IMR-90 (cell line): ENCODE measurements around the gene TNFRSF25. TPM values are rescaled to one million over a fixed set of nuclear protein-coding genes. Genes with fewer than 3 reads are reported as not detected.

Experiments used
- ATAC-seq: fragments of 200-7000 bp; cut with Tn5 transposase; 2 replicates; pipeline ENCODE4 v1.9.1; 2020; ENCODE audit warnings: low read depth, mild to moderate bottlenecking, moderate library complexity
- BruUV-seq: library from RNA; stranded (reverse); fragments of 400-500 nt; replicated peaks from 2 replicates; lab custom pipeline; 2021; lab: Mats Ljungman, UMichigan
- CTCF ChIA-PET: fragments of 300-600 bp; formaldehyde crosslinking; extraction: SDS; loops from one replicate; lab custom pipeline; 2021; ENCODE audit warnings: antibody characterized with exemption; lab: Yijun Ruan, JAX
- POLR2A ChIA-PET: fragments of 300-600 bp; sonication (Branson Sonifier 250); formaldehyde crosslinking; loops from one replicate; lab custom pipeline; 2022; ENCODE audit warnings: antibody characterized with exemption; ENCODE audit not compliant: unreplicated experiment; lab: Charles Lee
- DNase-seq: peaks from one replicate; pipeline ENCODE4 v3.0.0; 2013
- H2AFZ ChIP-seq: replicated peaks from 2 replicates; pipeline ENCODE3; 2013; ENCODE audit warnings: low read length, mild to moderate bottlenecking; ENCODE audit not compliant: poor library complexity
- H2AK5ac ChIP-seq: 2 replicates; pipeline ENCODE4 v1.6.1; 2013; ENCODE audit warnings: low read depth, low read length, inconsistent platforms
- H2AK9ac ChIP-seq: replicated peaks from 2 replicates; pipeline ENCODE3; 2013; ENCODE audit warnings: mild to moderate bottlenecking, low read depth, low read length, moderate library complexity; ENCODE audit not compliant: poor library complexity
- H2BK120ac ChIP-seq: 2 replicates; pipeline ENCODE4 v1.6.1; 2013; ENCODE audit warnings: low read depth, low read length, inconsistent platforms
- H2BK15ac ChIP-seq: 3 replicates; pipeline ENCODE4 v1.6.1; 2013; ENCODE audit warnings: low read depth, low read length, inconsistent platforms
- H2BK20ac ChIP-seq: 2 replicates; pipeline ENCODE4 v1.6.1; 2013; ENCODE audit warnings: low read depth, mild to moderate bottlenecking, inconsistent platforms, low read length, moderate library complexity
- H2BK5ac ChIP-seq: 2 replicates; pipeline ENCODE4 v1.6.1; 2013; ENCODE audit warnings: mild to moderate bottlenecking, low read depth, low read length, inconsistent platforms; ENCODE audit not compliant: poor library complexity, severe bottlenecking
- H3K14ac ChIP-seq: replicated peaks from 2 replicates; pipeline ENCODE4 v1.6.1; 2013; ENCODE audit warnings: low read depth, low read length, inconsistent platforms
- H3K18ac ChIP-seq: 2 replicates; pipeline ENCODE4 v1.6.1; 2013; ENCODE audit warnings: low read depth, low read length, control low read depth
- H3K23ac ChIP-seq: 2 replicates; pipeline ENCODE4 v1.6.1; 2013; ENCODE audit warnings: low read depth, low read length, inconsistent platforms
- H3K27ac ChIP-seq: 2 replicates; pipeline ENCODE4 v1.5.1; 2013; ENCODE audit warnings: mild to moderate bottlenecking, control low read depth, low read length; ENCODE audit not compliant: insufficient read depth
- H3K27me3 ChIP-seq: 2 replicates; pipeline ENCODE4 v1.6.1; 2013; ENCODE audit warnings: low read length; ENCODE audit not compliant: control insufficient read depth, insufficient read depth
- H3K36me3 ChIP-seq: 2 replicates; pipeline ENCODE4 v1.6.1; 2013; ENCODE audit warnings: low read length, mixed read lengths; ENCODE audit not compliant: control insufficient read depth, insufficient read depth
- H3K4ac ChIP-seq: 2 replicates; pipeline ENCODE4 v1.6.1; 2013; ENCODE audit warnings: low read depth, low read length, inconsistent platforms
- H3K4me1 ChIP-seq: 2 replicates; pipeline ENCODE4 v1.6.1; 2013; ENCODE audit warnings: low read length, mixed read lengths; ENCODE audit not compliant: control insufficient read depth, insufficient read depth
- H3K4me2 ChIP-seq: 2 replicates; pipeline ENCODE4 v1.6.1; 2013; ENCODE audit warnings: low read depth, mild to moderate bottlenecking, control low read depth, low read length, moderate library complexity
- H3K4me3 ChIP-seq: 2 replicates; pipeline ENCODE4 v1.5.1; 2013; ENCODE audit warnings: low read depth, mild to moderate bottlenecking, control low read depth, low read length, moderate library complexity; ENCODE audit not compliant: insufficient read depth
- H3K56ac ChIP-seq: 2 replicates; pipeline ENCODE4 v1.6.1; 2013; ENCODE audit warnings: low read length, inconsistent platforms; ENCODE audit not compliant: insufficient read depth; ENCODE audit errors: extremely low read depth
- H3K79me1 ChIP-seq, 2 experiments: 2 replicates each; pipeline ENCODE4 v1.6.1; 2013; ENCODE audit warnings: low read length in 2 of 2, inconsistent platforms in 1 of 2, low read depth in 1 of 2
- H3K9ac ChIP-seq: 2 replicates; pipeline ENCODE4 v1.6.1; 2013; ENCODE audit warnings: low read depth, low read length, control low read depth
- H3K9me1 ChIP-seq: 2 replicates; pipeline ENCODE4 v1.6.1; 2013; ENCODE audit warnings: low read length, inconsistent platforms; ENCODE audit not compliant: insufficient read depth
- H3K9me3 ChIP-seq: 2 replicates; pipeline ENCODE4 v1.6.1; 2013; ENCODE audit warnings: low read length; ENCODE audit not compliant: control insufficient read depth, insufficient read depth
- H4K20me1 ChIP-seq: 2 replicates; pipeline ENCODE4 v1.6.1; 2013; ENCODE audit warnings: low read length, inconsistent platforms; ENCODE audit not compliant: insufficient read depth
- H4K5ac ChIP-seq: 2 replicates; pipeline ENCODE4 v1.6.1; 2013; ENCODE audit warnings: mild to moderate bottlenecking, low read depth, low read length, control low read depth
- H4K8ac ChIP-seq, 2 experiments: 2 replicates each; pipeline ENCODE4 v1.6.1; 2013; ENCODE audit warnings: low read depth in 2 of 2, low read length in 2 of 2, control low read depth in 1 of 2, inconsistent platforms in 1 of 2
- H4K91ac ChIP-seq: 2 replicates; pipeline ENCODE4 v1.6.1; 2013; ENCODE audit warnings: low read depth, low read length, inconsistent platforms; ENCODE audit not compliant: insufficient read depth
- CHD1 ChIP-seq: IDR thresholded peaks from 2 replicates; pipeline ENCODE4 v1.6.1; 2012; ENCODE audit warnings: low read depth, low read length, improper control_type of control experiment
- FOS ChIP-seq: fragments of 150-350 bp; IDR thresholded peaks from 2 replicates; pipeline ENCODE4 v1.6.1; 2016; ENCODE audit warnings: low read depth, low read length
- MAZ ChIP-seq: IDR thresholded peaks from 2 replicates; pipeline ENCODE4 v1.6.1; 2012; ENCODE audit warnings: low read depth, mild to moderate bottlenecking, low read length, improper control_type of control experiment, moderate library complexity, borderline replicate concordance
- POLR2A ChIP-seq: IDR thresholded peaks from 2 replicates; pipeline ENCODE4 v1.6.1; 2012; ENCODE audit warnings: mild to moderate bottlenecking, low read depth, low read length
- RAD21 ChIP-seq: IDR thresholded peaks from 2 replicates; pipeline ENCODE4 v1.6.1; 2012; ENCODE audit warnings: low read length, improper control_type of control experiment
- WGBS, 2 experiments: methylation state at CpG; one replicate each; pipeline versions ENCODE4 v1.1.5 to v1.1.7; 2013; ENCODE audit warnings: missing lambda C conversion rate in 2 of 2; ENCODE audit not compliant: insufficient read length in 1 of 2; ENCODE audit errors: extremely low coverage in 2 of 2; 5-methylcytosine and 5-hydroxymethylcytosine counted together
- dilution Hi-C: fragments of 300-500 bp; cut with HindIII; formaldehyde crosslinking; loops from one replicate; pipeline ENCODE4 v1.14.3; 2018; ENCODE audit warnings: low sequenced_read_pairs; ENCODE audit not compliant: unreplicated experiment
- in situ Hi-C: fragments of 300-500 bp; cut with MboI; formaldehyde crosslinking; loops from 3 replicates; pipeline ENCODE4 v1.14.3; 2019; ENCODE audit warnings: low sequenced_read_pairs, inconsistent platforms, mixed read lengths
- intact Hi-C: fragments of 100-400 bp; cut with micrococcal nuclease; formaldehyde crosslinking; loops from 2 replicates; pipeline ENCODE4 v1.10.0; 2022
- polyA plus RNA-seq, 3 experiments: library from polyadenylated mRNA; depleted of rRNA; stranded (reverse); fragments of >200 nt; gene quantifications; 2 replicates each; pipeline ENCODE4 v1.2.3, GENCODE V29; 2012; ENCODE audit warnings: low replicate concordance in 1 of 3
- total RNA-seq: library from RNA; depleted of rRNA; stranded (reverse); fragments of >200 nt; gene quantifications from 2 replicates; pipeline ENCODE4 v1.2.3, GENCODE V29; 2012

The TNFRSF25 gene
- total and polyA plus RNA-seq, 2 of the 4 experiments (the other 2 are of a cell fraction) = 1.3 to 11.2 TPM

DNA sequence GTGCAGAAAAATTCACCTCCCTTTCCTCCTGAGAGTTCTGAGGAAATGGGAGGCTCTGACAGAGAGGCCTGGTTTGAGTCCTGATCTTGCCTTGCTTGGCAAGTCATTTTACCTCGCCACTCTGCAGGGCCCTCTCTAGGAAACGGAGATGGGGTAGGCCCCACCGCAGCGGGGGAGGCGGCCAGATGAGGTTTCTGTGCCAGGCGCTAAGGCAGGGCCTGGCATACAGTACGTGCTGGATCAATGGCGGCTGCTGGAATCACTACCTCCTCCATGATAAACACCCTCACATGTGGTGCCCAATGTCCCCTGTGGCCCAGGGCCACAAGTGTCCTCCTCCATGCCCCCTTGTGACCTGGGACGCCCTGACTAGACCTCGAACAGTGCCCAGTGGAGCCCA is 26.0 kb upstream of the TNFRSF25 start:
- H3K4me3 ChIP-seq = 0 out of 2 replicates have a peak overlapping the region, but pooled peaks have one; percentile 66

More for the DNA sequence above, 26.0 kb upstream of the TNFRSF25 start:
- H4K20me1 ChIP-seq = peaks cover 4% of the 10 kb centered on the region; the same call in 1 of the 2 replicates
- peak overlapping the region; percentile 81 for H2AK5ac ChIP-seq
- H3K4ac ChIP-seq = peak overlapping the region; percentile 94
- peak overlapping the region; percentile 99 for H2AK9ac ChIP-seq
- H2BK20ac ChIP-seq = peak overlapping the region; percentile 57; the same call in 1 of the 2 replicates
- peak overlapping the region; percentile 55; the same call in 1 of the 2 replicates for H3K14ac ChIP-seq
- no peak overlapping the region for H3K56ac ChIP-seq
- ChIA-PET CTCF (interaction anchor here (0.7 kb wide), 1 partner anchor 43 kb away, joined by 3 read pairs; no protein-coding TSS in a partner anchor), POLR2A (no interaction called here)
- peak overlapping the region; percentile 12 to 86 for H4K8ac ChIP-seq
- peak overlapping the region; percentile 53 for H2BK5ac ChIP-seq
- no peaks in the 10 kb centered on the region for H3K9me3 ChIP-seq
- ATAC-seq (no peak), DNase-seq (no peak)
- dilution Hi-C loops = no loop called here
- H3K4me1 ChIP-seq = peaks cover 17% of the 10 kb centered on the region
- H3K9me1 ChIP-seq = 0 out of 2 replicates have a peak, but pooled peaks cover 2% of the 10 kb centered on the region
- 100% methylated on average over 1 of the region's 10 CpGs; no CpG with 5 or more reads in 1 of the 2 experiments for WGBS, 2 experiments
- peak overlapping the region; percentile 30; the same call in 1 of the 2 replicates for H3K27ac ChIP-seq
- BruUV-seq = no TSS peak
- peak overlapping the region; percentile 50; the same call in 1 of the 2 replicates for H2BK120ac ChIP-seq
- in situ Hi-C loops = loop anchor here (10.0 kb wide), 1 partner anchor 153 kb away; no protein-coding TSS in a partner anchor
- peak overlapping the region; percentile 57 for H4K91ac ChIP-seq
- H3K18ac ChIP-seq = no peak overlapping the region
- no peak overlapping the region for H3K23ac ChIP-seq
- H3K4me2 ChIP-seq = peak overlapping the region; percentile 58
- peak overlapping the region; percentile 95 for H2AFZ ChIP-seq
- H3K36me3 ChIP-seq = no peaks in the 10 kb centered on the region
- H3K9ac ChIP-seq = peak overlapping the region; percentile 47; the same call in 1 of the 2 replicates
- TF ChIP-seq POLR2A = no peak
- TF ChIP-seq RAD21 = no peak
- TF ChIP-seq CHD1 = no peak
- no peak for TF ChIP-seq MAZ
- TF ChIP-seq FOS = no peak
- H3K27me3 ChIP-seq = no peaks in the 10 kb centered on the region
- intact Hi-C loops = loop anchor here (5.0 kb wide), 1 partner anchor 245 kb away; no protein-coding TSS in a partner anchor
- peaks cover 0 to 20% of the 10 kb centered on the region in 2 experiments; a peak in 1 of 4 replicates for H3K79me1 ChIP-seq
- H4K5ac ChIP-seq = peak overlapping the region; percentile 67; the same call in 1 of the 2 replicates
- H2BK15ac ChIP-seq = 0 out of 3 replicates have a peak overlapping the region, but pooled peaks have one; percentile 40
